Right lobe of liver (tissue), 6 donors: ENCODE data around the gene NIPA2. TPM values are rescaled to one million over a fixed set of nuclear protein-coding genes. Genes with fewer than 3 reads are reported as not detected.

Experiments
- ATAC-seq, 4 donors: fragments of 200-7000 bp; cut with Tn5 transposase; one replicate each; pipeline ENCODE4 v1.9.1; 2020; ENCODE audit warnings: mild to moderate bottlenecking in 4 of 4, moderate library complexity in 4 of 4
- DNase-seq, 3 donors: peaks; one replicate each; pipeline ENCODE4 v3.0.0-alpha.2; 2020
- H3K27ac ChIP-seq, 3 donors: fragments of 200-600 bp; one replicate each; pipeline ENCODE4 v1.8.0; 2022
- H3K27me3 ChIP-seq, 2 donors: fragments of 200-600 bp; one replicate each; pipeline ENCODE4 v1.8.0; 2022
- H3K36me3 ChIP-seq, 4 donors: fragments of 200-600 bp; sonication (generic) in 1 of 4; one replicate each; pipeline versions ENCODE4 v1.5.1 to v1.8.0; 2017 to 2022; ENCODE audit warnings: control low read depth in 1 of 4
- H3K4me1 ChIP-seq, 4 donors: fragments of 200-600 bp; sonication (generic) in 1 of 4; one replicate each; pipeline versions ENCODE4 v1.5.1 to v1.8.0; 2017 to 2022; ENCODE audit warnings: control low read depth in 1 of 4
- H3K4me3 ChIP-seq, 3 donors: fragments of 200-600 bp; one replicate each; pipeline ENCODE4 v1.8.0; 2022
- H3K9me3 ChIP-seq, 4 donors: fragments of 200-600 bp; sonication (generic) in 1 of 4; one replicate each; pipeline versions ENCODE4 v1.5.1 to v1.8.0; 2017 to 2022; ENCODE audit warnings: control low read depth in 1 of 4
- POLR2A ChIP-seq: fragments of 450-650 bp; IDR thresholded peaks from one replicate; pipeline ENCODE4 v1.6.1; 2017; ENCODE audit warnings: antibody characterized with exemption, mild to moderate bottlenecking
- WGBS: methylation state at CpG from one replicate; pipeline ENCODE4 v1.1.6; 2018; ENCODE audit warnings: low coverage, low lambda C conversion rate; ENCODE audit not compliant: insufficient coverage; ENCODE audit errors: missing lambda C conversion rate; 5-methylcytosine and 5-hydroxymethylcytosine counted together
- intact Hi-C, 2 donors: fragments of 100-400 bp; cut with DNase I; formaldehyde crosslinking; loops; one replicate each; pipeline versions ENCODE4 v1.11.2 to v1.14.1; 2022
- total RNA-seq, 6 experiments: library from RNA; depleted of rRNA in 2 of 6; stranded (reverse); fragments of >200 nt in 2 of 6; fragmentation: NEBNext Ultra II Directional in 3 of 6; extraction: Animal tissue kit (Norgen Biotek cat#: 25700) in 3 of 6; gene quantifications; one replicate each; pipeline versions ENCODE4 v1.1.0 to v1.2.4, GENCODE V29; 2016 to 2023
- TF ChIP-seq, protein P1 (sequence below), 4 donors: fragments of 200-600 bp in 3 of 4; fragments of 450-650 bp in 1 of 4; IDR thresholded peaks; one replicate each; pipeline versions ENCODE4 v1.5.1 to v1.8.0; 2016 to 2022; ENCODE audit warnings: antibody characterized with exemption in 4 of 4, mild to moderate bottlenecking in 2 of 4
- donor health status: DM: no; HTN: yes; CAD: no.
- donor health status: DM: no; HTN: no; CAD: no.
- donor health status: DM: no; HTN: no; CAD: no.
- donor health status: DM: no; HTN: yes; CAD: no.
- donor health status: DM: no; HTN: yes; CAD: no.

NIPA2 gene
- total RNA-seq, 6 experiments from 2014 or later = 15.1 to 27.9 (median 21.3) TPM

DNA sequence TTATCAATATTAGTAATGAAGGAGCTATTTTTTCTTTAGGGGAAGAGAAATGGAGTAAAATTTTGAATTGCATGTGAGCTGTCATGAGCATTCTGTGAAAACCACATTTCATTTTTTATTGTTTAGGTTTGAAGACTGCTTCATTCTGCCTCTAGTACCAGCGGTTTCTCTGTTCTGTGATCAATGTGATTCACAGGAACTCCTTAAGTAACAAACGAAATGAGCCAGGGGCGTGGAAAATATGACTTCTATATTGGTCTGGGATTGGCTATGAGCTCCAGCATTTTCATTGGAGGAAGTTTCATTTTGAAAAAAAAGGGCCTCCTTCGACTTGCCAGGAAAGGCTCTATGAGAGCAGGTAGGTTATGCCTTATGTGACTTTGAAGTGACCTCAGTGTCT is 13.0 kb downstream of the NIPA2 start:
- 91% methylated on average over 4 of the region's 4 CpGs for WGBS
- Histone ChIP-seq H3K27me3 (no peaks in the 10 kb centered on the region), H3K9me3 (no peaks in the 10 kb centered on the region), H3K36me3 (peaks cover 0 to 52% (median 6%) of the 10 kb centered on the region in 4 donors), H3K27ac (no peak overlapping the region), H3K4me3 (no peak overlapping the region), H3K4me1 (no peaks in the 10 kb centered on the region)
- TF ChIP-seq, protein P1, sequence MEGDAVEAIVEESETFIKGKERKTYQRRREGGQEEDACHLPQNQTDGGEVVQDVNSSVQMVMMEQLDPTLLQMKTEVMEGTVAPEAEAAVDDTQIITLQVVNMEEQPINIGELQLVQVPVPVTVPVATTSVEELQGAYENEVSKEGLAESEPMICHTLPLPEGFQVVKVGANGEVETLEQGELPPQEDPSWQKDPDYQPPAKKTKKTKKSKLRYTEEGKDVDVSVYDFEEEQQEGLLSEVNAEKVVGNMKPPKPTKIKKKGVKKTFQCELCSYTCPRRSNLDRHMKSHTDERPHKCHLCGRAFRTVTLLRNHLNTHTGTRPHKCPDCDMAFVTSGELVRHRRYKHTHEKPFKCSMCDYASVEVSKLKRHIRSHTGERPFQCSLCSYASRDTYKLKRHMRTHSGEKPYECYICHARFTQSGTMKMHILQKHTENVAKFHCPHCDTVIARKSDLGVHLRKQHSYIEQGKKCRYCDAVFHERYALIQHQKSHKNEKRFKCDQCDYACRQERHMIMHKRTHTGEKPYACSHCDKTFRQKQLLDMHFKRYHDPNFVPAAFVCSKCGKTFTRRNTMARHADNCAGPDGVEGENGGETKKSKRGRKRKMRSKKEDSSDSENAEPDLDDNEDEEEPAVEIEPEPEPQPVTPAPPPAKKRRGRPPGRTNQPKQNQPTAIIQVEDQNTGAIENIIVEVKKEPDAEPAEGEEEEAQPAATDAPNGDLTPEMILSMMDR (IDR thresholded peaks at IDR 0.05) = no peak
- no peak for TF ChIP-seq POLR2A
- DNase-seq (no peak), ATAC-seq (no peak)
- intact Hi-C loops = no loop called here

DNA sequence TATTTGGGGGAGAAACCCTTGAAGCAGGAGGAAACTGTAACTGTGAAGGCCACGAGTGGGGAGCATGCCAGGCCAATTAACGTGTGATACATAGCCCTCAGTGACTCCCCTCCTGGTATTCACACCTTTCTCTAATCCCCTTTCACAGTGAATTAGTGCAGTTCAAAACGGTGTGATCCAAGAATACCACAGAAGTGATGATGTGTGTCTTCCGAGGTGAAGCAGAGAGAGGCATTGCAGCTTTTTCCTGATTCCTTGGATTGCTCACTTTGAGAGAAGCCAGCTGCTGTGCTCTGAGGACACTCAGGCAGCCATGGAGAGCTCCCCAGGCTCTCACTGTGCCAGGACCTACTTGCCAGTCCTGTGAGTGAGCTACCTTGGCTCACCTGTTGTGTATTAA is 17.3 kb downstream of the NIPA2 start:
- intact Hi-C loops = no loop called here
- ATAC-seq (no peak), DNase-seq (no peak)
- no peak overlapping the region for H3K4me3 ChIP-seq
- peaks cover 0 to 56% (median 9%) of the 10 kb centered on the region in 4 donors for H3K36me3 ChIP-seq
- H3K27ac ChIP-seq = no peak overlapping the region
- H3K9me3 ChIP-seq = no peaks in the 10 kb centered on the region
- no peak for TF ChIP-seq POLR2A
- TF ChIP-seq, protein P1 (IDR thresholded peaks at IDR 0.05) = no peak
- WGBS = 70% methylated on average over 4 of the region's 4 CpGs
- no peaks in the 10 kb centered on the region for H3K4me1 ChIP-seq
- H3K27me3 ChIP-seq = no peaks in the 10 kb centered on the region

DNA sequence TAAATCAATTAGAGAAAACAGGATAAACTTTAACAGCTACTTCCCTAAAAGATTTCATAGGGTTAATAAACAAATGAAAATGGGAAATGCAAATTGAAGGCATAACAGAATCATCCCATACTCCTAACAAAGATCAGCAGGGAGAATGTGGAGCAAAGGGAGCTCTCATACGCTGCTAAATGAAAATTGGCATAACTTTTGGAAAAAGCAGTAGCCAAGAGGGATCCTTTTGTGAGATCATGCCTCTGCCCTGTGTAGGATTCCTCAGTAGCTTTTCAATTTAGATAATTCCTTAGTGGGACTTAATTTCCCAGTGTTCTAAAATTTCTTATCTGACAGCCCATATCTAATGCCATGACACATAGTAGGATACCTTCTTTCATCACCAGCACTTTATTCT is 18.2 kb downstream of the NIPA2 start:
- H3K27me3 ChIP-seq = no peaks in the 10 kb centered on the region
- DNase-seq (no peak), ATAC-seq (no peak)
- H3K36me3 ChIP-seq = peaks cover 0 to 59% (median 8%) of the 10 kb centered on the region in 4 donors
- TF ChIP-seq, protein P1 (IDR thresholded peaks at IDR 0.05) = no peak
- TF ChIP-seq POLR2A = no peak
- H3K9me3 ChIP-seq = no peaks in the 10 kb centered on the region
- no peaks in the 10 kb centered on the region for H3K4me1 ChIP-seq
- no peak overlapping the region for H3K4me3 ChIP-seq
- no peak overlapping the region for H3K27ac ChIP-seq
- WGBS = 100% methylated on average over 1 of the region's 1 CpG
- intact Hi-C loops = no loop called here

DNA sequence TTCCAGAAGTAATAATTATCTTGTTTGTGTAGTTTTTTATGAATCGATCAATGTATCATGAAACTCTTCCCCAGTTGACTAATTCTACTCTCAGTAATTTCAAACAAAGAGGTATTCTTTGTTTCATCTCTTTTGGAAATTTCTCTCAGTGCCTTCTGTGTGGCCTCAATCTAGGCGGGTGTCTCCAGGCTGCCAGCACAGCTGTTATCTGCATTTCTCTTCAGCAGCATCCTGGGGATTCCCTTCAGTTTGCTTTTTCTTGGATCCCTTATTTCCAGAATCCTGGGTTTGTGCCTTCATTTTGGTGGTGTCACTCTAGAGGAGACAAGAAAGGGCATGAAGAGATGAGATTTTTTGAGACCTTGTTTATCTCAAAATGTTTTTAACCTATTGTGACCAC is 22.7 kb downstream of the NIPA2 start:
- no peaks in the 10 kb centered on the region for H3K9me3 ChIP-seq
- TF ChIP-seq, protein P1 (IDR thresholded peaks at IDR 0.05) = no peak
- no peak for TF ChIP-seq POLR2A
- H3K36me3 ChIP-seq = peaks cover 0 to 33% (median 5%) of the 10 kb centered on the region in 4 donors
- no peak overlapping the region for H3K27ac ChIP-seq
- H3K4me3 ChIP-seq = no peak overlapping the region
- ATAC-seq (no peak), DNase-seq (no peak)
- intact Hi-C loops = no loop called here
- WGBS = 82% methylated on average over 2 of the region's 2 CpGs
- no peaks in the 10 kb centered on the region for H3K4me1 ChIP-seq
- no peaks in the 10 kb centered on the region for H3K27me3 ChIP-seq

DNA sequence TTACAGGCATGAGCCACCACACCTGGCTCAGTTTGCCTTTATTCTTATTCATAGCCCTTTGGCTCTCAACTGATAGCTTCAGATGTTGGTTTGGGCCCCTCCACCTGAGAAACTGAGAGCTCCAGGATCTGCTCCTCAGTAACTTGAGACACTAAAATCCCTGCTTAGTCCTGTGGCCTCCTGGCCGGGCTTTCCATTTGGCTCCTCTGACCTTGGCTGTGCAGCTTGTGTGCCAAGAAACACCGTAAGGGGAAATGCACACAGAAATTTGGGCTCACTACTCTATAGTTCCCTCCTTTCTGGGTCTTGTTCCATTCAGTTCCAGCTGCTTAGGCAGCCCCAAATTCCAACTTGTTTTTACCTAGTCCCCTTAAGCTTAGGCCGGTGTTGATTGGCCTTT is 24.9 kb downstream of the NIPA2 start:
- peaks cover 0 to 53% (median 11%) of the 10 kb centered on the region in 4 donors for H3K36me3 ChIP-seq
- TF ChIP-seq, protein P1 (IDR thresholded peaks at IDR 0.05) = no peak
- TF ChIP-seq POLR2A = no peak
- H3K4me1 ChIP-seq = no peaks in the 10 kb centered on the region
- ATAC-seq (peak in 2 of 4 donors; percentile 18 to 35), DNase-seq (no peak)
- no peak overlapping the region for H3K27ac ChIP-seq
- no peak overlapping the region for H3K4me3 ChIP-seq
- intact Hi-C loops = no loop called here
- H3K9me3 ChIP-seq = no peaks in the 10 kb centered on the region
- WGBS = 83% methylated on average over 2 of the region's 3 CpGs
- H3K27me3 ChIP-seq = no peaks in the 10 kb centered on the region
